Activated naive CD8-positive, alpha-beta T cell treated with anti-CD3 and anti-CD28 coated beads, Interleukin-2, amount 50 U/mL, for 16 hours (primary cell): ENCODE measurements around the gene FNBP1.
"Not testable (repeated sequence)": the region's sequence is repeated elsewhere in the genome, so short reads cannot be mapped to it uniquely, and the experiment has no call there.

ENCODE experiments used
- DNase-seq: peaks from one replicate; pipeline ENCODE4 v3.0.0-alpha.2; 2020; ENCODE audit warnings: low read depth, low spot score

FNBP1 gene

DNA sequence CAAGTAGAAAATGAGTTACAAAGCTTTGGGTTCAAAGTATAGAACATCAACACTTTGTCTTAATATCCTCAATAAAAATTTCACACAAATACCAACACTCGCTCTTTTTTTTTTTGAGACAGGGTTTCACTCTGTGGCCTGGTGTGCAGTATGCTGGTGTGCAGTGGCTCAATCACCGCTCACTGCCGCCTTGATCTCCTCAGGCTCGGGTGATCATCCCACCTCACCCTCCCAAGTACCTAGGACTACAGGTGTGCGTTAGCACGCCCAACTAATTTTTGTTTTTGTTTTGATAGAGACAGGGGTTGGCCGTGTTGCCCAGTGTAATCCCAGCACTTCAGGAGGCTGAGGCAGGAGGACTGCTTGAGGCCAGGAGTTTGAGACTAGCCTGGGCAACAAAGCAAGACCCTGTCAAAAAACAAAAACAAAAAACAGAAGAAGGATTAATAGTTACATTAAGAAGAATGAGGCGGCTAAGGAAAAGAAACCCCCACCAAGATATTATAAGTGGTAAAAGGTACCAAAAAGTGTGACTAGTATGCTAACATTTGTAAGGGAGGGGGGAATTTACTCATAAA lies 20.3 kb downstream of the FNBP1 start:
- no peak for DNase-seq

DNA sequence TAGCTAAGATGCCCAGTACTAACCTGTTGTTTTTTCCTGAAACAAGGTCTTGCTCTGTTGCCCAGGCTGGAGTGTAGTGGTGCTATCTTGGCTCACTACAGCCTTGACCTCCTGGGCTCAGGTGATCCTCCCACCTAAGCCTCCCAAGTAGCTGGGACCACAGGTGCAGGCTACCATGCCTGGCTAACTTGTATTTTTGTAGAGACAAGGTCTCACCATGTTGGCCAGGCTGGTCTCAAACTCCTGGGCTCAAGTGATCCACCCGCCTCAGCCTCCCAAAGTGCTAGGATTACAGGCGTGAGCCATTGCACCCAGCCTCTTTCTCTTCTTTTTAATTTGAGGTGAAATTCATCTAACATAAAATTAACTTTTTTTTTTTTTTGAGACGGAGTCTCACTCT lies 21.1 kb downstream of the FNBP1 start:
- not testable (repeated sequence) for DNase-seq

GRCh38 chr9:130021123-130021522 lies 21.9 kb downstream of the FNBP1 start:
- DNase-seq: no peak

DNA sequence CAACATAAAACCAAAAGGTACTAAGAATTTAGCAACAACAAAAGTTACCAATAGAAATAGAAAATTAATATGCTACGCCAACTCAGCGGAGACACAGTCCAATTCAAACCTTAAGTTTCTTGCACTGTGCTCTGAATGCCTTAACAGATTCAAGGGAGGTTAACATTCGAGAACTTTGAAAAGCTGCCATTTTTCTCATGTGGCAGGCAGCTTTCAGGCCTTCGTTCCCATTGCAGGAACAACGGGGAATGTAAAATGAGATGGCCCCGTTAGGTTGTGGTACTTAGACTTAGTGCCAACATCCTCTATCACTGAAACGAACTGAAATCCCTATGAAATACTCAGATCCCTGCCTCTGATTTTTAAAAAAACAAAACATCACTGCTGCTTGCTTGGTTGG lies 22.4 kb downstream of the FNBP1 start:
- DNase-seq: no peak

DNA sequence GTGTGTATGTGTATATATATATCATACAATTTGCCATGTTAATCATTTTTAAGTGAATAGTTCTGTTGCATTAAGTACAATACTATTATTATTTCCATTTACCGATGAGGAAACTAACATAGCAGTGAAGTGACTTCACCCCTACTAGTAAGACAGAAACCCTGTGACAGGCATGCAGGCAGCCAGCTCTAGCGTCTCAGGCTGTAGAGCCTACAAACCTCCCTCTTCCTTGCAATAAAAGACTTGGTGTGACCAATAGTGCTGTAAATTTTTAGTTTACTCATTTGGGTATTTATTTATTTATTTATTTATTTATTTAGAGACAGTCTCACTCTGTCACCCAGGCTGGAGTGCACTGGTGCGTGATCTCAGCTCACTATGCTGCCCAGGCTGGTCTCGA lies 24.7 kb downstream of the FNBP1 start:
- no peak for DNase-seq

GRCh38 chr9:130017510-130017909 lies 25.5 kb downstream of the FNBP1 start:
- DNase-seq: not testable (repeated sequence)

DNA sequence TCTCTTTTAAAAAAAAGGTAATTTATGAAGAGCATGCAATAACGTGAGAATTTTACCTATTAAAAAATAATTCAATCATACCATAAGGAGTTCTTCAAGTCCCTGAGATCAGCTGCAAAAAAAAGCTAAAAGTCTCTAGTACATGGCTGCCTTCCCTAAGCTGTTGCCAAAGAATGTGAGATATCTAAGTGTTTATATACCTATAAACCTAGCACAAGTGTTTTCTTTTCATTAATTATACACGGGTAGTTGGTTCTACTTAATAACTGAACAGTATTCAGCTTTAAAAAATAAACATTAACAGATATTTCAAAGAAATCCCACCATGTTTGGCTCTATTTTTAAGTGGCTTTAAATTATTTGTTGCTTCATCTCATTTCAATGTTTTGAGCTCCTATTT lies 25.9 kb downstream of the FNBP1 start:
- no peak for DNase-seq

GRCh38 chr9:130015353-130016019 lies 27.5 kb downstream of the FNBP1 start:
- DNase-seq: no peak

- no peak for DNase-seq
These were observed 29.7 kb downstream of the FNBP1 start for GRCh38 chr9:130013326-130013725.

DNA sequence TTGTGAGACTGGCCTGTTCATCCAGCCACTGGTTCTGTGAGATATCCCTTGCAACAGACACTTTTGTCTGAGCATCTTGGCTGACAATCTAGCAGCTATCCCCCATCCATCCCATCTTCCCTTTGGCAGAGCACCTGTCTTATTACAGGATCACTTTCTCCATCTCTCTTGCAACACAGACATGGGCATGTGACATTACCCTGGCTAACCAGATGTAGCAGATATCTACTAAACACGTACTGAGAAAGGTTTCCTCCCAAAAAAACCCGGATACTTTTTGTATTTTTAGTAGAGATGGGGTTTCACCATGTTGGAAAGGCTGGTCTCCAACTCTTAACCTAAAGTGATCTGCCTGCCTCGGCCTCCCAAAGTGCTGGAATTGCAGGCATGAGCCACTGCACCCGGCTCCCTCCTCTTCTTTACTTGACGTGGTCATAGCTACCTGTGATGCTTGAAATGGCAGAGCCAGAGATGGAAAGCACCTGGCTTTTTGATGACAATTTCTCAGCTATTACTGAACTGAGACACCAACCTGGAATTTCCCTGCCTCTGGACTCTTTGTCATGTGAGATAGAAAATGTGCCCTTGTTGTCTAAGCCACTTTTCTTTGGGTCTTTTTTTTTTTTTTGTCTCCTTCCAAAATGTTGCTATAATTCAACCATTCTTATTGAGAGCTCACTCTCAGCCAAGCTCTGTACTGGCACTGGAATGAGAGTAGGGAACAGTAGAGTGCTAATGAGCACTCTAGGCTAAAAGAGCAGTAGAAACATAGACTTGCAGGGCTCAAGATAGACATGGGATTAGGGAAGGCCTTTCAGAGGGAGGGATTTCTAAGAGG lies 32.6 kb downstream of the FNBP1 start:
- no peak for DNase-seq

DNA sequence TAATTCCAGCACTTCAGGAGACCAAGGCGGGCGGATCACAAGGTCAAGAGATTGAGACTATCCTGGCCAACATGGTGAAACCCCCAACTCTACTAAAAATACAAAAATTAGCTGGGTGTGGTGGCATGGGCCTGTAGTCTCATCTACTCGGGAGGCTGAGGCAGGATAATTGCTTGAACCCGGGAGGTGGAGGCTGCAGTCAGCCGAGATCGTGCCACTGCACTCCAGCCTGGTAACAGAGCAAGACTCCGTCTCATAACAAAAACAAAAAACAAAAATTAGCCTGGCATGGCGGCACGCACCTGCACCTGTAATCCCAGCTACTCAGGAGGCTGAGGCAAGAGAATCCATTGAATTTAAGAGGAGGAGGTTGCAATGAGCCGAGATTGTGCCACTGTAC lies 33.4 kb downstream of the FNBP1 start:
- DNase-seq: not testable (repeated sequence)

DNA sequence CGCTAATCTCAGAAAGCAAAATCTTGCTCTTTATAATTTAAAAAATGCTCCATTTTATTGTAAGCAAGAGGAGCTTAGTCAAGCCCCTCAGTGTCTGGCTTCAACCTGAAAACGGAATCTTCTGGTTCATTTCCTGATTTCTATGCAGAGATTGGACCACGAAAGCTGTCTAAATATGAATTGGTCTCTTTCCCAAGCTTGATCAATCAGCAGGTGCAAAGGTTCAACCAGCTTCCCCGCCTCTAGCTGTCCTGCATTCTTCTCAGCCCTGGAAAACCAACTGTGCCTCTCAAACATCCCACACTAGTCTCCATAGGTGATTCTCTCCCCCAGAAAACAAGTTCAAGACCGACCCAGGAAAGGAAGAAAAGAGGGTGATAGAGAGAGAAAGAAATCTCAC lies 34.5 kb downstream of the FNBP1 start:
- no peak for DNase-seq

GRCh38 chr9:130006952-130007351 lies 36.0 kb downstream of the FNBP1 start:
- not testable (repeated sequence) for DNase-seq

DNA sequence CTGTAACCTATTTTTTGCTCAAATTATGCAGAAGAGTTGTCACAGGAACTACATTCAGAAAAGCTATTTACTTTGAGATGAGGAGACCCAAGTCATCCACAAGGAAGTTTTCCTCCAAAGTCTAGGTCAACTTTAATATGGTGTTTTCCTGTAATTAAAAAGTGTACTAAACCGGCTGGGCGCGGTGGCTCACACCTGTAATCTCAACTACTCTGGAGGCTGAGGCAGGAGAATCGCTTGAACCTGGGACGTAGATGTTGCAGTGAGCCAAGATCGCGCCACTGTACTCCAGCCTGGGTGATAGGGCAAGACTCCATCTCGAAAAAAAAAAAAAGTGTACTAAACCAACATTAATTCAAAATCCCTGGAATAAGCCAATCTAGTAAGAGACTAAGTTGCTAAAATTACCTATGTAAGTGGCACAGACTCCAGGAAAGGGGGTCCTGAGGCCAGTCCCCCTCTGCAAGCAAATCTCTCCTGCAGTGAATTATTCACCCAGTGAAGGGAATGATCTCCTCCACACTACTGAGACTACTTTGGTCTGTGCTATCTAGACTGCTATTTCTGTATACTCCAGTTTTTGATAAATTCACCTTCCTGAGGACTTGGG lies 38.9 kb downstream of the FNBP1 start:
- no peak for DNase-seq

DNA sequence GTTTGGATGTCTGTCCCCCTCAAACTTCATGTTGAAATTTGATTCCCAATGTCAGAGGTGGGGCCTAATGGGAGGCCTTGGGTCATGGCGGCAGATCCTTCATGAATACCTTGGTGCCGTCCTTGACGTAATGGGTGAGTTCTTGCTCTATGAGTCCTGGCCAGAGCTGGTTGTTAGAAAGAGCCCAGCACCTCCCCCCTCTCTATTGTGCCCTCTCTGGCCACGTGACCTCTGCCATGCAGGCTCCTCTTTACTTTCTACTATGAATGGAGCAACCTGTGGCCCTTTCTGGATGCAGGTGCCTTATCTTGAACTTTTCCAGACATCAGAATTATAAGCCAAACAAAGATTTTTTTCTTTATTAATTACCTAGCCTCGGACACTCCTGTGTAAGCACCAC lies 40.7 kb downstream of the FNBP1 start:
- no peak for DNase-seq

GRCh38 chr9:130001190-130001589 lies 41.8 kb downstream of the FNBP1 start:
- DNase-seq: no peak

DNA sequence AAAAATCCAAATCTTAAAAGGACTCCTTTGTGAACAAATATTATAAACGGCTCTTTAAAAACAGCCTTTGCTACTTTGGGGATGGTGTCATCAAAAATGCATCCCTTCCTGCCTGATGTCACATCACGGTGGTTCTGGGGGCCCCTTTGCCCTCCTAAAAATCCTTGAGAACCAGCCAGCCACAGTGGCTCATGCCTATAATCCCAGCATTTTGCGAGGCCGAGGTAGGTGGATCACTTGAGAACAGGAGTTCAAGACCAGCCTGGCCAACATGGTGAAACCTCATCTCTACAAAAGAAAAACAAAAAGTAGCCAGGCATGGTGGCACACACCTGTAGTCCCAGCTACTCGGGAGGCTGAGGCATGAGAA lies 43.9 kb downstream of the FNBP1 start:
- no peak for DNase-seq

DNA sequence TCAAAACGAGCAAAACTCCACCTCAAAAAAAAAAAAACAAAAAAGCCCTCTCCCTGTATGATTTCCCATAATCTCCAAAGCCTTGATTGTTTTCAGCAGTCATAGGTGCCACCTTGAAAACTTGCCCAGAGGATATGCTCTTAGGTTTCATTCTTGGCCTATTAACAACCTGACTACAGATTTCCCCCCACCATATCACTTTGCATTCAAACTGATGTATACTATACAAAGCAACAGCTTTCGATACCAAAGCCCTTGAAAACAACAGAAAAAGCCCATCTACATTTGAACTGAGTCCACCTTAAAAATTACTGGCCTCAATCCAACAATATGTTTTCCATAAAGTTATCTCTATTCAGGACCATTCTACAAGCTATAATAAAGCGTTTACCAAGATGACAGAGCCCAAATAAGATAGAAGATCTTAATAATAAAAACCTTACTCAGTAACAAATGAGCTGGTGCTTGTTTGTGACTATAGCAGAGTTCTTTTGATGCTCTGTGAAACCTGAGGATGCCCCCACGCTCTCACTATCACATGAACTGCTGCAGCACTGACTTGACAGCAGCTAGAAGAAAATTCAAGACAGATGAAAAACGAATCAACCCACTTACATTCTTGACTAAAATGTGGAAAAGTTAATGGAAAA lies 44.4 kb downstream of the FNBP1 start:
- DNase-seq: no peak

DNA sequence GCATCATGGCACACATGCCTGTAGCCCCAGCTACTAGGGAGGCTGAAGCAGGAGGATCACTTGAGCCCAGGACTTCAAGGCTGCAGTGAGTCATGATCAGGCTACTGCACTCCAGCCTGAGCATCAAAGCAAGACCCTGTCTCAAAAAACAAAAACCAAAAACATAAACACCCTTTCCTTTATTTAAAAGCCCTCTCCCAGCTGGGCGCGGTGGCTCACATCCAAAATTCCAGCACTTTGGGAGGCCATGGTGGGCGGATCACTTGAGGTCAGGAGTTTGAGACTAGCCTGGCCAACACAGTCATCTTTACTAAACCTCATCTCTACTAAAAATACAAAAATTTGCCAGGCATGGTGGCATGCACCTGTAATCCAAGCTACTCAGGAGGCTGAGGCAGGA lies 45.3 kb downstream of the FNBP1 start:
- not testable (repeated sequence) for DNase-seq

- DNase-seq: no peak
These were observed 46.7 kb downstream of the FNBP1 start for GRCh38 chr9:129996161-129996830.

GRCh38 chr9:129995409-129996160 lies 47.4 kb downstream of the FNBP1 start:
- no peak for DNase-seq
